Measurements from ENCODE around the gene PRRX2.

DNA sequence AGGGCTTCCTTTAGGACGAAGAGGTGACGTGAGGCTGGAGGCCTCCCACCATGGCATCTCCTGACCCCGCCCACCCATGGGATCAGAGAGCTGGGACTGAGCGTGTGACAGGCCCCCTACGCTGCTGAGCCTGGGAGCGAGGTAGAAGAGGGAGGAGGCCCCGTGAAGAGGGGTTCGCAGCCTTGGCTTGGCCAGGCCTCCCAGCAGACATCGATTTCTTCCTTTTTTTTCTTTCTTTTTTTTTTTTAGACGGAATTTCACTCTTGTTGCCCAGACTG, 47.9 kb downstream of the PRRX2 start:
- TF ChIP-seq POLR2A (IDR thresholded peaks at IDR 0.05), result no peak
- TF ChIP-seq, protein P1, sequence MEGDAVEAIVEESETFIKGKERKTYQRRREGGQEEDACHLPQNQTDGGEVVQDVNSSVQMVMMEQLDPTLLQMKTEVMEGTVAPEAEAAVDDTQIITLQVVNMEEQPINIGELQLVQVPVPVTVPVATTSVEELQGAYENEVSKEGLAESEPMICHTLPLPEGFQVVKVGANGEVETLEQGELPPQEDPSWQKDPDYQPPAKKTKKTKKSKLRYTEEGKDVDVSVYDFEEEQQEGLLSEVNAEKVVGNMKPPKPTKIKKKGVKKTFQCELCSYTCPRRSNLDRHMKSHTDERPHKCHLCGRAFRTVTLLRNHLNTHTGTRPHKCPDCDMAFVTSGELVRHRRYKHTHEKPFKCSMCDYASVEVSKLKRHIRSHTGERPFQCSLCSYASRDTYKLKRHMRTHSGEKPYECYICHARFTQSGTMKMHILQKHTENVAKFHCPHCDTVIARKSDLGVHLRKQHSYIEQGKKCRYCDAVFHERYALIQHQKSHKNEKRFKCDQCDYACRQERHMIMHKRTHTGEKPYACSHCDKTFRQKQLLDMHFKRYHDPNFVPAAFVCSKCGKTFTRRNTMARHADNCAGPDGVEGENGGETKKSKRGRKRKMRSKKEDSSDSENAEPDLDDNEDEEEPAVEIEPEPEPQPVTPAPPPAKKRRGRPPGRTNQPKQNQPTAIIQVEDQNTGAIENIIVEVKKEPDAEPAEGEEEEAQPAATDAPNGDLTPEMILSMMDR (IDR thresholded peaks at IDR 0.05), result no peak
